HG03571 (cell line): ENCODE results near the gene MRPL48.
"Not testable (repeated sequence)": the region's sequence is repeated elsewhere in the genome, so short reads cannot be mapped to it uniquely, and the experiment has no call there.

Experiments
- ATAC-seq: cut with Tn5 transposase; IDR thresholded peaks from one replicate; pipeline ENCODE4 v1.9.1; 2021; ENCODE audit not compliant: unreplicated experiment

Gene MRPL48

GRCh38 chr11:73779084-73779902 lies 8.4 kb upstream of the MRPL48 start:
- ATAC-seq = peak; percentile 96

- ATAC-seq = no peak
These were observed 6.4 kb upstream of the MRPL48 start for GRCh38 chr11:73781303-73781702.

GRCh38 chr11:73783483-73784020 lies 4.1 kb upstream of the MRPL48 start:
- ATAC-seq = no peak

- no peak for ATAC-seq
These were observed 3.5 kb upstream of the MRPL48 start for GRCh38 chr11:73784080-73784634.

- no peak for ATAC-seq
These were observed 2.9 kb upstream of the MRPL48 start for GRCh38 chr11:73784734-73785133.

GRCh38 chr11:73785467-73785866 lies 2.2 kb upstream of the MRPL48 start:
- ATAC-seq = not testable (repeated sequence)

- ATAC-seq = no peak
These were observed 527 bp upstream of the MRPL48 start for GRCh38 chr11:73787051-73787642.

GRCh38 chr11:73789279-73789670 lies 1.6 kb downstream of the MRPL48 start:
- ATAC-seq = no peak

GRCh38 chr11:73792584-73792983 lies 4.9 kb downstream of the MRPL48 start:
- ATAC-seq = no peak

GRCh38 chr11:73795925-73796632 lies 8.4 kb downstream of the MRPL48 start:
- ATAC-seq = no peak

GRCh38 chr11:73797457-73797856 lies 9.8 kb downstream of the MRPL48 start:
- no peak for ATAC-seq

GRCh38 chr11:73800276-73800806 lies 12.7 kb downstream of the MRPL48 start:
- no peak for ATAC-seq

GRCh38 chr11:73801136-73801535 lies 13.5 kb downstream of the MRPL48 start:
- no peak for ATAC-seq

- no peak for ATAC-seq
These were observed 17.0 kb downstream of the MRPL48 start for GRCh38 chr11:73804712-73805111.

GRCh38 chr11:73808052-73808451 lies 20.4 kb downstream of the MRPL48 start:
- no peak for ATAC-seq

- no peak for ATAC-seq
These were observed 23.0 kb downstream of the MRPL48 start for GRCh38 chr11:73810637-73811036.

- no peak for ATAC-seq
These were observed 24.6 kb downstream of the MRPL48 start for GRCh38 chr11:73812234-73812633.

GRCh38 chr11:73814812-73815211 lies 27.1 kb downstream of the MRPL48 start:
- ATAC-seq = no peak

GRCh38 chr11:73818846-73819245 lies 31.2 kb downstream of the MRPL48 start:
- no peak for ATAC-seq

- ATAC-seq = no peak
These were observed 42.6 kb downstream of the MRPL48 start for GRCh38 chr11:73830261-73830660.

GRCh38 chr11:73833067-73833466 lies 45.4 kb downstream of the MRPL48 start:
- no peak for ATAC-seq
